RPMI8226 (cell line): ENCODE data around the gene MAB21L4.

Source experiments
- DNase-seq: peaks from one replicate; pipeline ENCODE4 v3.0.0-alpha.2; 2015

Gene MAB21L4

GRCh38 chr2:240876035-240876474 is 19.9 kb downstream of the MAB21L4 start:
- no peak for DNase-seq

- DNase-seq: no peak
These were observed 20.5 kb downstream of the MAB21L4 start for GRCh38 chr2:240875228-240876034.

DNA sequence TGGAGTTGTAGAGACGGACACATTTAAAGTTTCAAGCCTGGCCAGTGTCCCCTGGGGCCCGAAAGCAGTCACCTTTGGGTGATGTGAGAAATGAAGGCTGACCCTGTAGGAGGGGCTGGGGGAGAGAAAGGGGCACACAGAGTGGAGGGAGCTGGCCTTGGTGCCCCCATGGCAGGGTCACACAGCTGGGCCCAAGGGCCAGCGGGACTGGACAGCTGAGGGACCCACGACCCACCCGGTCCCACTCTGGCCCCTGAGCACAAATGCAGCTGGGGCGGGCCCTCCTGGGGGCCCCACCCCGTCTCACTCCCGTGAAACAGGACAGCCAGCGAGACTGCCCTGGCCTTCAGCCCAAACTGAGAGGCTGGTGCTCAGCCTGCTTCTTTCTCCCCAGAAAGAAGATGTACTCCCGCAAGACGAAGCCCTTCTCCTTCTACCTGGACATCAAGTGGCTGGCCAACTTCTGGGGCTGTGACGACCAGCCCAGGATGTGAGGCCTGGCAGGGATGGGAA is 21.2 kb downstream of the MAB21L4 start:
- DNase-seq: no peak

DNA sequence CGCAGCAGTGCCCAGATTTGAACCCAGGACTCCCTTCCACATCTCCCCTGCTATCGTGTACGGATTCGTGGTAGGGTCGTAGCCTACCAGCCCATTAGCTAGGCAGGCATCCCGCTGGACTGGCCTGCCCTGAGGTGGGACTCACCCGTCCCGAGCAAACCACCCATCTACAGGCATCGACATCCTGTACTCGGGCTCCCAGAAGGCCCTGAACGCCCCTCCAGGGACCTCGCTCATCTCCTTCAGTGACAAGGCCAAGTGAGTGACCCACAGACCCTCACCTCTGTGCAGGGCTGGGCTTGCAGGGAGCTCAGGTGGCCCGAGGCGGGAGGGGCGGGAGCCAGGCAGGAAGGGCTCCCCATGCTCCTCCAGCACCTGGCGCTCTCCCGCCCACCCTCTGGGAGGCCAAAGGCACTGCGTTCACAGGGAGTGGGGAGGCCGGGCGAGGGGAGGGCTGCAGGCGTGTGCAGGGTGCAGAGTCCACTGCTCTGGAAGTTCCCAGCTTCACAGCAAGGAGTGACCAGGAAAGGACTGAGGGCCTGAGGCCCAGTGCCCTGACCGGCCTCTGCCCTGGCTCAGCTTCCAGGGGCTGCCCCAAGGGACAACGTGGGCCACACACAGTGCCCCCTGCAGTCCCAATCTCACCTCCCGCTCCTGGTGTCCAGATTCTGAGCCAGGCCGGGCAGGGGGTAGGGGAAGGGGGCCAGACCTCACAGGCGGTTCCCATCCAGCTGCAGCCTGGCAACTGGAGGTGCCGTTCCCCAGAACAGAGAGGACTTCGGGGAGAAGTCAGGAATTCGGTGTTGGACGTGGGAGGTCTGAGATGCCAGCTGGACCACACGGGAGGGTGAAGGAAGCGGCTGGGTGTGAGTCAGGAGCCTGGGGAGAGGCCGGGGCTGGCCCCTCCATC is 21.9 kb downstream of the MAB21L4 start:
- no peak for DNase-seq

DNA sequence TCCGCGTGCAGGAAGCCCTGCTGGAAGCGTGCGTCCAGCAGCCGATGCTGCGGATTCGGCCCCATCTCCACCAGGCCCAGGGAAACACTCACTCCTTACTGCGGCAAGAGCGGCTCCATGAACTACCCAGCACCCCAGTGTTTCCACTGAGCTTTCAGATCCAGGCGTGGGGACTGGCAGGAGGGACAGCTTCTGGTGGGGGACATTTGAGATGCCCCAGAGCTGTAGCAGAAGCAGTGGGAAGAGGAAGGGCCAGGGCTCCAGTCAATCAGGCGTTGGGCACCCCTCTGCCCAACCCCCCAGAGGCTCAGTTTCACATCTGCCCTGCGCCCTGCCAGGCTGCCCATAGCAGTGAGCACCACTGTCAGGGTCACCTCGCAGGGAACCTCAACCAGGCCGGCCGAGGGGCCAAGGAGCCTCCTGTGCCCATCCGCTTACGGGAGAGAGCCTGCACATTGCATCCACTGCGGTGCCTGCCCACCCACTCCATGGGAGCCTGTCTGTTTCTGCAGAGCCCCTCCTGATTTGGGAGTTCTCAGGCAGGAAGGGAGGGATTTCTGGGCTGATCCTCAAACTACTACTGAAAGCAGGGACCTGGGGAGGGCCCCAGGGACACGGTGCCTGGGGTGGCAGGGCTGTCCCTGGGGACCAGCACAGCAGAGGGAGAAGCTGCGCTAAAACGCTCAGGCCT is 22.7 kb downstream of the MAB21L4 start:
- DNase-seq: no peak

DNA sequence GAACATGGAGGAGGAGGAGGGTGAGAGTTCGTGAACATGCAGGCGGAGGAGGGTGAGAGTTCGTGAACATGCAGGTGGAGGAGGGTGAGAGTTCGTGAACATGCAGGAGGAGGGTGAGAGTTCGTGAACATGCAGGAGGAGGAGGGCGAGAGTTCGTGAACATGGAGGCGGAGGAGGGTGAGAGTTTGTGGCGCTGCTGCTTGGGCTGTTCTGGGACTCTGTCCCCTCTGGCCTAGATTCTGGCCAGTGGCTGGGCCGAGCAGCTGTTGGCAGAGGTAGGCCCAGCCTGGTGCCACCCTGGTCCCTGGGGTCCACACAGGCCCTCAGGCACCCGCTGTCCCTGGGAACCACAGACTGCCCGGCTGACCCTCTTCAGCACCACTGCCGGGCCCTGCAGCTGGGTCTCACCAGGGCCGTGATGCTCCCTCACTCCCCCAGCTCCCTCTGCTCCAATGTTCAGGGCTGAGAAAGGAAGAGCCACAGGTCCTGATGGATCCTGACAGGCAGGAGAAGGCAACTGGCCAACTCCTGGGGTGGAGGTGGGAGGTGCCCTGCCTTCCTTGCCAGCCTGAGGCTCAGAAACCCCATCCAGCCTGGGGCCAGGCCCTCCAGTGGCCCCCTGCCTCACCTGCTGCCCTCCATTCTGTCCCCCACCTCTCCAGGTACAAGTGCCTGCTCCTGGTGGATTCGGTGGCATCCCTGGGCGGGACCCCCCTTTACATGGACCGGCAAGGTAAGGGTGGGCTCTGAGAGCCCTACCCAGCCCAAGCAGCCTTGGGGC is 23.4 kb downstream of the MAB21L4 start:
- DNase-seq: no peak

- DNase-seq: no peak
These were observed 24.6 kb downstream of the MAB21L4 start for GRCh38 chr2:240871071-240871958.

- no peak for DNase-seq
These were observed 25.7 kb downstream of the MAB21L4 start for GRCh38 chr2:240869956-240870875.

GRCh38 chr2:240869109-240869955 is 26.6 kb downstream of the MAB21L4 start:
- no peak for DNase-seq

DNA sequence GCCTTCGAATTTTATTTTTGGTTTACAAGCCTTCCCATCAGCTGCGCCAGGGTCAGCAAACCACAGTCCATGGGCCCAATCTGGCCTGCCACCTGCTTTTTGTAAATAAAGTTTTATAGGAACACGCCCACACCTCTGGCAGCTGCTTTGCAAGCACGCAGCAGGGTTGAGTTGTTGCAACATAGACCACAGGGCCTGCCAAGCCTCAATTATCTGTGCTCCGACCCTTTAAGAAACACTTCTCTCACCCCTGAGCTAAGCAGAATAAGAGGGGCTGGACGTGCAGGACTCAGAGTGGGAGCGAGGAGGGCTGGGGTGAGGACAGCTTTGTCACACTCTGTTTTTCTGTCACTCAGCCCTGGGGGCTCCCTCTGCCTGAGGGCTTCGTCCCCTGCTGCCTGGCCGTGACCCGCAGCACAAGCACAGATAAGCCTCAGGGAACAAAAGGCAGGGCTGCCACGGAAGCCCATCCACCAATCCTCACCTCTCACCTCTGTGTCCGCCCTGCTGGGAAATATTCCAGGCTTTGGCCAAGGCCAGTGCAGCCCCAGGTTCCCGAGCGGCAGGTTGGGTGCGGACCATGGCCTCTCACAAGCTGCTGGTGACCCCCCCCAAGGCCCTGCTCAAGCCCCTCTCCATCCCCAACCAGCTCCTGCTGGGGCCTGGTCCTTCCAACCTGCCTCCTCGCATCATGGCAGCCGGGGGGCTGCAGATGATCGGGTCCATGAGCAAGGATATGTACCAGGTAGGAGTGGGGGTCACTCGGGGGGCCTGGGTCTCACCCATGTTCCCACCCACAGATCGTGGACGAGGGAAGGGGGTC is 27.5 kb downstream of the MAB21L4 start, which contains the start of gene AGXT:
Gene AGXT (plus strand): TSS at position 539 of the 823 bp plus-strand sequence. CDS start 42 bp downstream, at position 581.
- no peak for DNase-seq

GRCh38 chr2:240865391-240865790 is 30.6 kb downstream of the MAB21L4 start:
- DNase-seq: no peak

- DNase-seq: no peak
These were observed 31.5 kb downstream of the MAB21L4 start for GRCh38 chr2:240864475-240864874.

GRCh38 chr2:240861547-240861946 is 34.4 kb downstream of the MAB21L4 start:
- no peak for DNase-seq

DNA sequence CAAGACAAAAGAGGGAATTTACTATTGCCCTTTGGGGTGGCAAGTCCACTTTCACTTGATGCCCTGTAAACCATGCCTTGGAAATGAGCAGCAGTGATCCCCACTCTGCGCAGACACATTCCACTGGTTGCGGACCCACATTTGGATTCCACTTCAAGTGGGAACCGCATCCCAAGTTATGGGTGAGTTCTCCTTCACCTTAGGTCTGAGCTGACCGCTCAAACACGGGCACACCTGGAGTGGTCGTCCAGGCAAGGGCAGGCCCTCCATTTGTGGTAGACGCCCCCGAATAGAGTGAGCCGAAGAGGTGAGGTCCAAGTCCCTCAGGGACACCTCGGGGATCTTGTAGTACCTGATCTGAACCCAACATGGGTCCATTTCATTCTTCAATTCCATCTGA is 37.1 kb downstream of the MAB21L4 start:
- no peak for DNase-seq

- no peak for DNase-seq
These were observed 37.6 kb downstream of the MAB21L4 start for GRCh38 chr2:240858321-240858720.

DNA sequence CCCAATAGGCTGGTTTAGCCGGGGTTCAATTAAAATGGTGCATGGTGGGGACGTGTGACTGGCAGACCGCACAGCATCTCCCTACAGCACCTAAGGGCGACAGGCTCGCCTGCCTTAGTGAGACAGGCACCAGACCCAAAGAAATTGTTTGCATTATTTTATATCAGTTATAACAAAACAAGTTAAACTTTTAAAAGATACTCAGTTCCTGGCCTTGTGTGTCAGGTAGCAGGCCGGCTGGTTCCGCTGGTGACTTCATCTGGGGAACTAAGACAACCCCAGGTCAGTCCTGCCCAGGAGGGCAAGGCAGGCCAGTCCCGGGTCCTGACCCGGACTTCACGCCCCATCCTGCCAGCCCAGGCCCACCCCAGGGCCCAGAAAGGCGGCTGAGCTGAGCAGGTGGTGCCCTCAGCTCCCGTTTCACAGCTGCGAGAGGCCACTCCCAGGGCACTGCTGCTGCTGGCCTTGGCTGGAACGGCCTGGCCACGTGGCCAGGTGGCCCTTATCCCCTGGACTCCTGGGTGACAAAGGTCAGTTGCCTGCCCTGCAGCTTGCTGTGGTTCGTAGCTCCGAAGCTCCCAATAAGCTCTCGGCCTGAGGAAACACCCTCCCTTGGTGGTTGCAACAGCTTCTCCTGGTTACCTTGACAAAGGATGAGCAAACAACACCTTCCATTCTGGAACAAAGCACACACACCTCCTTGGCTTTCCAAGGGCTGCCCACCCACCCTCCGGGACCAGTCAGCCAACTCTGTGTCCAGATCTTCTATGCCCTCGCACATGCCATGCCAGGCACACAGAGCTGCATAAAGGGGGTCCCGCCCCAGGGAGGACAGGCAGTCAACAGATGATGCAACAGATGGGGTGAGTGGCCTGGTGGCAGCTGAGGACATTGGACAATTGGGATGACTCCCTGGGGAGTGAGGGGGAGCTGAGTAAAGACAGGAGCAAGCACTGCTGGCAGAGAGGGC is 38.6 kb downstream of the MAB21L4 start:
- no peak for DNase-seq
